GM18502 (cell line): ENCODE data around the gene CORIN.
"Not testable (repeated sequence)": the region's sequence is repeated elsewhere in the genome, so short reads cannot be mapped to it uniquely, and the experiment has no call there.

Experiments used
- ATAC-seq: cut with Tn5 transposase; IDR thresholded peaks from one replicate; pipeline ENCODE4 v1.9.1; 2021; ENCODE audit warnings: mild to moderate bottlenecking; ENCODE audit not compliant: unreplicated experiment, poor library complexity

CORIN gene

GRCh38 chr4:47785153-47785552, 52.7 kb downstream of the CORIN start:
- no peak for ATAC-seq

GRCh38 chr4:47784222-47784621, 53.6 kb downstream of the CORIN start:
- ATAC-seq = no peak

GRCh38 chr4:47776353-47776752, 61.5 kb downstream of the CORIN start:
- no peak for ATAC-seq

- ATAC-seq = no peak
These were observed 63.8 kb downstream of the CORIN start for GRCh38 chr4:47774079-47774478.

- no peak for ATAC-seq
These were observed 66.8 kb downstream of the CORIN start for GRCh38 chr4:47771020-47771419.

- not testable (repeated sequence) for ATAC-seq
These were observed 69.9 kb downstream of the CORIN start for GRCh38 chr4:47767956-47768355.

- no peak for ATAC-seq
These were observed 74.6 kb downstream of the CORIN start for GRCh38 chr4:47763279-47763678.

GRCh38 chr4:47762376-47763266, 75.2 kb downstream of the CORIN start:
- no peak for ATAC-seq

- ATAC-seq = not testable (repeated sequence)
These were observed 84.6 kb downstream of the CORIN start for GRCh38 chr4:47753316-47753715.

GRCh38 chr4:47752214-47752613, 85.7 kb downstream of the CORIN start:
- no peak for ATAC-seq

GRCh38 chr4:47750788-47751187, 87.1 kb downstream of the CORIN start:
- no peak for ATAC-seq

- no peak for ATAC-seq
These were observed 88.0 kb downstream of the CORIN start for GRCh38 chr4:47749858-47750257.

- no peak for ATAC-seq
These were observed 88.8 kb downstream of the CORIN start for GRCh38 chr4:47749060-47749459.

GRCh38 chr4:47747846-47748494, 89.9 kb downstream of the CORIN start:
- ATAC-seq = no peak

- no peak for ATAC-seq
These were observed 90.7 kb downstream of the CORIN start for GRCh38 chr4:47747211-47747610.

GRCh38 chr4:47746122-47746521, 91.7 kb downstream of the CORIN start:
- no peak for ATAC-seq

- ATAC-seq = no peak
These were observed 93.0 kb downstream of the CORIN start for GRCh38 chr4:47744843-47745382.

GRCh38 chr4:47744253-47744652, 93.6 kb downstream of the CORIN start:
- no peak for ATAC-seq

- ATAC-seq = no peak
These were observed 96.7 kb downstream of the CORIN start for GRCh38 chr4:47741200-47741599.

GRCh38 chr4:47737326-47737725, 100.5 kb downstream of the CORIN start:
- ATAC-seq = no peak

GRCh38 chr4:47736555-47736954, 101.3 kb downstream of the CORIN start:
- ATAC-seq = no peak
